ENCODE data around the gene FLNB.
"Not testable (repeated sequence)": the region's sequence is repeated elsewhere in the genome, so short reads cannot be mapped to it uniquely, and the experiment has no call there.

FLNB gene

DNA sequence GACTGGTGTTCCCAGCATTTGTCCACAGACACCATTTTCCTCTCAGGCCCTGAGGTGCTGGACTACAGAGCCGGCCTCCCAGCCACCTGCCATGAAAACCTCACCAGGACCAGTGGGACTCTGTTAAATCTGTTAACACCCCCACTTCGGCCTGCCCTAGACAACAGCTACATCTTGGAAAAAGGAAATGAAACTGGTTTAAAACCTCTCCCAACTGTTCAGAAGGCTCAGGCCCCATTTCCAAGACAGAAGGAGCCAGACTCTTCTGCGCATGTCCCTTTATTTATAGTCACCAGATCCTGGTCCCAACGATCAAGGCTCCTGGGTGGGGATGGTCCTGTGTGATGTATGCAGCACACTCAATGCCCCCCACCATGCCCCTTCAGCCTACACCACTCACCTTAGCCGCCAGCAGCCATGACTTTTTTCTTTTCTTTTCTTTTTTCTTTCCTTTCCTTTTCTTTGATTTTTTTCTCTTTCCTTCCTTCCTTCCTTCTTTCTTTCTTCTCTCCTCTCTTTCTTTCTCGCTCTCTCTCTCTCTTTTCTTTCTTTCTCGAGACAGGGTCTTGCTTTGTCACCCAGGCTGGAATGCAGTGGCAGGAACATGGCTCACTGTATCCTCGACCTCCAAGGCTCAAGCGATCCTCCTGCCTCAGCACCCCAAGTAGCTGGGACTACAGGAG, 25.5 kb upstream of the FLNB start:
- no peak overlapping the region for H3K4me3 ChIP-seq
- peak overlapping the region in 1 of 2 donors; percentile 30 for H3K27ac ChIP-seq
- TF ChIP-seq, protein P1, sequence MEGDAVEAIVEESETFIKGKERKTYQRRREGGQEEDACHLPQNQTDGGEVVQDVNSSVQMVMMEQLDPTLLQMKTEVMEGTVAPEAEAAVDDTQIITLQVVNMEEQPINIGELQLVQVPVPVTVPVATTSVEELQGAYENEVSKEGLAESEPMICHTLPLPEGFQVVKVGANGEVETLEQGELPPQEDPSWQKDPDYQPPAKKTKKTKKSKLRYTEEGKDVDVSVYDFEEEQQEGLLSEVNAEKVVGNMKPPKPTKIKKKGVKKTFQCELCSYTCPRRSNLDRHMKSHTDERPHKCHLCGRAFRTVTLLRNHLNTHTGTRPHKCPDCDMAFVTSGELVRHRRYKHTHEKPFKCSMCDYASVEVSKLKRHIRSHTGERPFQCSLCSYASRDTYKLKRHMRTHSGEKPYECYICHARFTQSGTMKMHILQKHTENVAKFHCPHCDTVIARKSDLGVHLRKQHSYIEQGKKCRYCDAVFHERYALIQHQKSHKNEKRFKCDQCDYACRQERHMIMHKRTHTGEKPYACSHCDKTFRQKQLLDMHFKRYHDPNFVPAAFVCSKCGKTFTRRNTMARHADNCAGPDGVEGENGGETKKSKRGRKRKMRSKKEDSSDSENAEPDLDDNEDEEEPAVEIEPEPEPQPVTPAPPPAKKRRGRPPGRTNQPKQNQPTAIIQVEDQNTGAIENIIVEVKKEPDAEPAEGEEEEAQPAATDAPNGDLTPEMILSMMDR (IDR thresholded peaks at IDR 0.05), result no peak
- DNase-seq (ENCODE audit: low spot score), result no peak

GRCh38 chr3:57983734-57984518, 24.3 kb upstream of the FLNB start:
- Histone ChIP-seq H3K27ac (peak overlapping the region in 1 of 2 donors; percentile 30), H3K4me3 (no peak overlapping the region)
- TF ChIP-seq, protein P1 (IDR thresholded peaks at IDR 0.05), result no peak
- DNase-seq (ENCODE audit: low spot score), result no peak

DNA sequence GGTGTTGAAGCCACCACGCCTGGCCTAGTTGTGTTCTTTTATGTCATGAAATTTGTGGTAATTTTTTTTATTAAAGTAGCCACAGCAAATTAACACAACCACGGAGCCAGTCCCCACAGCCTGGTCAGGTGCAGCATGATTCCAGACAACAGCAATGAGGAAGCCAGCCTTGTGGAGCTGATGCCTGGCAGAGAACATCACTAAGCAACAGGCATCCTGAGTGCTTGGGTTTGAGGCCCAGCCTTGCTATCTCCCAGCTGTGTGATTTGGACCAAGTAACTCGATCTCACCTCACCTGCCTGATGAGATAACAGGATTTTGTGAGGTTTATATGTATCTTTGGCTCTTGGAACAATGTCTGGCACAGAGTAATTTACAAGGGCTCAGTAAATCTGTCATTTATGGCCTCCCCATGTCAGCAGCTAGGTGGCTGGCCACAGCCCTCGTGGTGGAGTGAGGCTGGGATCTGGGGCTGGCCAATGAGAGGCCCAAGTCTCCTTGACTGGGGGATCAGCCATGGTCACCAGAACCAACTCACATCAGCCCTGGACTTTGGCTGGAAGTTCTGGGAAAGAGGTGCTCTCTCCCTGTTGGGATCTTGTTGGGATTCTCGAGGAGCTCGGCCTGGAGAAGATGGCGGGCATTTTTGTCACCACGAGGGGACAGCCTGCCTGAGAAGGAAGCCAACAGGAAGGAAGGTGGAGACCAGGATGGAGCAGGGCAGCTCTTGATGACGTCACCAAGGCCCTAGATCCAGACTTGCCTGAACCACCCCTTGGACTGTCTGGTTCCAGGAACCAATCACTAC, 22.8 kb upstream of the FLNB start:
- H3K4me3 ChIP-seq, result no peak overlapping the region
- TF ChIP-seq, protein P1 (IDR thresholded peaks at IDR 0.05), result no peak
- no peak overlapping the region for H3K27ac ChIP-seq
- no peak for DNase-seq (ENCODE audit: low spot score)

DNA sequence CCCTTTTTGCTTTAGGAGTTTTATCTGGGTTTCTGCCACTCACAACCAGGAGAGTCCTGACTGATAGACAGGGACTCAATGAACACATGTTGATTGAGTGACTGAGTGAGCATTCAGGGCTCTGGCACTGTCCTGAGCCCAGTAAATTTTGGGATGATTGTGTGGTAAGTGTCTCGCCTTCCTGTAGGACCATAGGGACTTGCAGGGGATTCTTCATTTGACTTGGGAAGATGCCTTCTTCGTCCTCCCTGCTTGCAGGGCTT, 22.3 kb upstream of the FLNB start:
- TF ChIP-seq, protein P1 (IDR thresholded peaks at IDR 0.05), result no peak
- Histone ChIP-seq H3K27ac (no peak overlapping the region), H3K4me3 (no peak overlapping the region)
- DNase-seq (ENCODE audit: low spot score), result no peak

GRCh38 chr3:57986261-57986660, 22.0 kb upstream of the FLNB start:
- DNase-seq (ENCODE audit: low spot score), result no peak
- TF ChIP-seq, protein P1 (IDR thresholded peaks at IDR 0.05), result no peak
- no peak overlapping the region for H3K4me3 ChIP-seq
- no peak overlapping the region for H3K27ac ChIP-seq

- DNase-seq (ENCODE audit: low spot score); H3K4me3 ChIP-seq; H3K27ac ChIP-seq: not testable (repeated sequence)
These were observed 19.0 kb upstream of the FLNB start for GRCh38 chr3:57989198-57989597.

DNA sequence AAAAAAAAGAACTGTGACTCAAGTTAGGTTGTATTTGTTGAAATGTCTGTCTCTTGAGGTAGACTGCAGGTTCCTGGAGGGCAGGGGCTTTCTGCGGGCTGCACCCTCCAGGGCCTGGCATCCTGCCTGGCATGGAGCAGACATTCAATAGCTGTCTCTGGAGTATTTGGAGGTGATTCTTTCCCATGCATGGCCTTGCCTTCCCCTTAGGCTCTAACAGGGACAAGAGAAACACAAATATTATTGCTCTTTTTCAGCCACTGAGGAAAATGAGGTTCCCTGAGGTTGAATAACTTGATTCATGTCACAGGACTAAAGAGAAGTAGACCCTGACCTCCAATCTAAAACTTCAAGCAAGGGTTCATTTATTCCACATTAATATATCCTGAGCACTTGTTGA, 18.6 kb upstream of the FLNB start:
- DNase-seq (ENCODE audit: low spot score), result no peak
- Histone ChIP-seq H3K27ac (no peak overlapping the region), H3K4me3 (no peak overlapping the region)
- TF ChIP-seq, protein P1 (IDR thresholded peaks at IDR 0.05), result no peak
